Iris pigment epithelial cell (primary cell): ENCODE measurements around the gene PLEKHA1.

Experiments
- DNase-seq: peaks from one replicate; pipeline ENCODE4 v3.0.0-alpha.2; 2011; ENCODE audit warnings: low read depth

The PLEKHA1 gene

GRCh38 chr10:122379041-122379440 lies 4.5 kb downstream of the PLEKHA1 start:
- DNase-seq, result no peak

- no peak for DNase-seq
Measured at GRCh38 chr10:122379537-122379936, 5.0 kb downstream of the PLEKHA1 start.

- DNase-seq, result no peak
Measured at GRCh38 chr10:122380703-122381102, 6.2 kb downstream of the PLEKHA1 start.

GRCh38 chr10:122381680-122382079 lies 7.2 kb downstream of the PLEKHA1 start:
- no peak for DNase-seq

- DNase-seq, result no peak
Measured at GRCh38 chr10:122386514-122386913, 12.0 kb downstream of the PLEKHA1 start.

GRCh38 chr10:122387572-122387971 lies 13.1 kb downstream of the PLEKHA1 start:
- no peak for DNase-seq

GRCh38 chr10:122388287-122388997 lies 13.9 kb downstream of the PLEKHA1 start:
- peak; percentile 15 for DNase-seq

- DNase-seq, result no peak
Measured at GRCh38 chr10:122390271-122390670, 15.8 kb downstream of the PLEKHA1 start.

GRCh38 chr10:122390679-122391078 lies 16.2 kb downstream of the PLEKHA1 start:
- DNase-seq, result no peak

- DNase-seq, result no peak
Measured at GRCh38 chr10:122391875-122392274, 17.4 kb downstream of the PLEKHA1 start.

GRCh38 chr10:122392835-122393234 lies 18.3 kb downstream of the PLEKHA1 start:
- peak; percentile 1 for DNase-seq

GRCh38 chr10:122393288-122393687 lies 18.8 kb downstream of the PLEKHA1 start:
- DNase-seq, result no peak

GRCh38 chr10:122402548-122403131 lies 28.1 kb downstream of the PLEKHA1 start:
- no peak for DNase-seq

- DNase-seq, result no peak
Measured at GRCh38 chr10:122404576-122404975, 30.1 kb downstream of the PLEKHA1 start.

GRCh38 chr10:122407375-122408125 lies 33.0 kb downstream of the PLEKHA1 start:
- no peak for DNase-seq

- no peak for DNase-seq
Measured at GRCh38 chr10:122413327-122413726, 38.8 kb downstream of the PLEKHA1 start.

GRCh38 chr10:122417667-122418066 lies 43.2 kb downstream of the PLEKHA1 start:
- peak; percentile 46 for DNase-seq

- DNase-seq, result peak; percentile 35
Measured at GRCh38 chr10:122419016-122419415, 44.5 kb downstream of the PLEKHA1 start.

GRCh38 chr10:122419876-122420623 lies 45.5 kb downstream of the PLEKHA1 start:
- DNase-seq, result peak; percentile 68

- DNase-seq, result no peak
Measured at GRCh38 chr10:122420624-122421007, 46.1 kb downstream of the PLEKHA1 start.

GRCh38 chr10:122421054-122421625 lies 46.6 kb downstream of the PLEKHA1 start:
- DNase-seq, result no peak

- no peak for DNase-seq
Measured at GRCh38 chr10:122421742-122422141, 47.2 kb downstream of the PLEKHA1 start.
